Measurements from ENCODE around the gene SMPD3. TPM values are rescaled to one million over a fixed set of nuclear protein-coding genes. Genes with fewer than 3 reads are reported as not detected.

The SMPD3 gene
- total RNA-seq, 1 experiment from 2014 or later: 0.17 TPM

DNA sequence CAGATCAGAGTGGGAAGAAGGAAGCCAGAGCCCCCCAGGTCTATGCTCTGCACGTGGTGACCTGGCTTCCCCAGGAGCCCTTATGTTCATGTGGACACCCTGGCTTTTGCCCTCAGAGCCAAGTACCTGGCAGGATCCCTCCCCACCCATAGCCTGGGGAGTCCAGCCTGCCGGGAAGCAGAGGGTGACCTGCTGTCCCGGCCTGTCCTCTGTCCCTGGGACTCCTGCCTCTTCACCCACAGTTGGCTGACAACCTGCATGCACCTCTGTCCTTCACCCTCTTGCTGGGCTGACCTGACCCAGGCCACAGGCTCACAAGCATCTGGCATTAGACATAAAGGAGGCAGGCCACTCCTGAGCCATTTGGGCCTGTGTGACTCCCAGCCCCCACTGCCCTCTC, 60.2 kb downstream of the SMPD3 start:
- no peaks in the 10 kb centered on the region for H3K27me3 ChIP-seq (replicated peaks; ENCODE audit: insufficient read depth, low read depth, low read length, poor library complexity)
- H3K4me3 ChIP-seq (ENCODE audit: low read depth, low read length, poor library complexity, severe bottlenecking): no peak overlapping the region
- POLR2A ChIA-PET (ENCODE audit: low non-redundant PET): no interaction called here
- intact Hi-C loops (cut with micrococcal nuclease; ENCODE audit: unreplicated experiment): no loop called here
- H3K9me3 ChIP-seq (ENCODE audit: low read depth, low read length, poor library complexity, severe bottlenecking): no peaks in the 10 kb centered on the region
- TF ChIP-seq, protein P1, sequence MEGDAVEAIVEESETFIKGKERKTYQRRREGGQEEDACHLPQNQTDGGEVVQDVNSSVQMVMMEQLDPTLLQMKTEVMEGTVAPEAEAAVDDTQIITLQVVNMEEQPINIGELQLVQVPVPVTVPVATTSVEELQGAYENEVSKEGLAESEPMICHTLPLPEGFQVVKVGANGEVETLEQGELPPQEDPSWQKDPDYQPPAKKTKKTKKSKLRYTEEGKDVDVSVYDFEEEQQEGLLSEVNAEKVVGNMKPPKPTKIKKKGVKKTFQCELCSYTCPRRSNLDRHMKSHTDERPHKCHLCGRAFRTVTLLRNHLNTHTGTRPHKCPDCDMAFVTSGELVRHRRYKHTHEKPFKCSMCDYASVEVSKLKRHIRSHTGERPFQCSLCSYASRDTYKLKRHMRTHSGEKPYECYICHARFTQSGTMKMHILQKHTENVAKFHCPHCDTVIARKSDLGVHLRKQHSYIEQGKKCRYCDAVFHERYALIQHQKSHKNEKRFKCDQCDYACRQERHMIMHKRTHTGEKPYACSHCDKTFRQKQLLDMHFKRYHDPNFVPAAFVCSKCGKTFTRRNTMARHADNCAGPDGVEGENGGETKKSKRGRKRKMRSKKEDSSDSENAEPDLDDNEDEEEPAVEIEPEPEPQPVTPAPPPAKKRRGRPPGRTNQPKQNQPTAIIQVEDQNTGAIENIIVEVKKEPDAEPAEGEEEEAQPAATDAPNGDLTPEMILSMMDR (conservative IDR thresholded peaks at IDR 0.05; ENCODE audit: low read depth, low read length): no peak
- no peak for TF ChIP-seq EZH2 (IDR thresholded peaks at IDR 0.05; ENCODE audit: borderline replicate concordance, low read depth, low read length, poor library complexity, severe bottlenecking)
- BruUV-seq (replicated peaks): no TSS peak
- no peak for DNase-seq (ENCODE audit: low spot score)
- H3K27ac ChIP-seq (ENCODE audit: low read depth, low read length, poor library complexity, severe bottlenecking): no peak overlapping the region
- no peaks in the 10 kb centered on the region for H3K36me3 ChIP-seq (ENCODE audit: insufficient read depth, low read length, poor library complexity, severe bottlenecking)
- CTCF ChIA-PET: no interaction called here
- H3K4me1 ChIP-seq (ENCODE audit: insufficient read depth, low read length, poor library complexity, severe bottlenecking): no peaks in the 10 kb centered on the region

DNA sequence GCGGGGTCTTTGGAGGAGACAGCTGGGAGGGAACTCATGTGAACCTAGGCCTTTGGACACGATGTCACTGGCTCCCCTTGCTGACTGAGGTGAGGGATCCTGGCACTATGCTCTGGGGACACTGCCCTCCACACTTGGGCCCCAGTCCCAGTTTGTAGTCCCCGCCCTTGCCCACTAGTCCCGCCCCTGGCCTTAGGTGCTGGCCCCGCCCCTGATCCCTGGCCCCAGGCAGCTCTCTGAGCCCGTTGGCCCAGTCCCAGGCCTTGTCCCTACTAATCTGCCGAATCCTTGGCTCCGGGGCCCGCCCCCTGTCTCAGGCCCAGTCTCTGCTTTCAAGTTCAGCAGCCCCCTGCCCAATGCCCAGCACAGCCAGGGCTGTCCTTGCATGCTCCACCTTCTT, 61.0 kb downstream of the SMPD3 start:
- no peaks in the 10 kb centered on the region for H3K4me1 ChIP-seq (ENCODE audit: insufficient read depth, low read length, poor library complexity, severe bottlenecking)
- CTCF ChIA-PET: no interaction called here
- H3K9me3 ChIP-seq (ENCODE audit: low read depth, low read length, poor library complexity, severe bottlenecking): no peaks in the 10 kb centered on the region
- no TSS peak for BruUV-seq (replicated peaks)
- no peaks in the 10 kb centered on the region for H3K27me3 ChIP-seq (replicated peaks; ENCODE audit: insufficient read depth, low read depth, low read length, poor library complexity)
- no peak for TF ChIP-seq EZH2 (IDR thresholded peaks at IDR 0.05; ENCODE audit: borderline replicate concordance, low read depth, low read length, poor library complexity, severe bottlenecking)
- H3K4me3 ChIP-seq (ENCODE audit: low read depth, low read length, poor library complexity, severe bottlenecking): no peak overlapping the region
- POLR2A ChIA-PET (ENCODE audit: low non-redundant PET): no interaction called here
- intact Hi-C loops (cut with micrococcal nuclease; ENCODE audit: unreplicated experiment): no loop called here
- no peak overlapping the region for H3K27ac ChIP-seq (ENCODE audit: low read depth, low read length, poor library complexity, severe bottlenecking)
- no peaks in the 10 kb centered on the region for H3K36me3 ChIP-seq (ENCODE audit: insufficient read depth, low read length, poor library complexity, severe bottlenecking)
- DNase-seq (ENCODE audit: low spot score): no peak

DNA sequence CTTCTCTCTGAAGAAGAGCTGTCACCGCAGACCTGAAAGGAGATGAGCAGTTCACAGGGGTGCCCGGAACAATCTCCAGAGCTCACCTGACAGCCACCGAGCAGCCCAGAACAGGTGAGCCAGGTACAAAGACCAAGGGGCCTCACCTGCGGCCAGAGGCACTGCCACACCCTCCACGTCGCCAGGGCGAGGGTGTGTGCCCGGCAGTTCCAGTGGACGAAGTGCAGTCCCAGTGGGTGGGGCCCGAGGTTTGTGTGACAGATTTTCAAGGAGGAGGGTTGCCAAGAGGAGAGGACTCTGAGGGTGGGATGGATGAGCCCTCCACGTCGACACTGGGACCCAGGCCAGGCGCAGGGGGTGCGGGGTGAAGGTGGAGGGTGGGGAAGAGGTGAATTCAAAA, 61.7 kb downstream of the SMPD3 start:
- CTCF ChIA-PET: no interaction called here
- no peaks in the 10 kb centered on the region for H3K4me1 ChIP-seq (ENCODE audit: insufficient read depth, low read length, poor library complexity, severe bottlenecking)
- POLR2A ChIA-PET (ENCODE audit: low non-redundant PET): no interaction called here
- no peak overlapping the region for H3K4me3 ChIP-seq (ENCODE audit: low read depth, low read length, poor library complexity, severe bottlenecking)
- no peaks in the 10 kb centered on the region for H3K9me3 ChIP-seq (ENCODE audit: low read depth, low read length, poor library complexity, severe bottlenecking)
- no peaks in the 10 kb centered on the region for H3K27me3 ChIP-seq (replicated peaks; ENCODE audit: insufficient read depth, low read depth, low read length, poor library complexity)
- intact Hi-C loops (cut with micrococcal nuclease; ENCODE audit: unreplicated experiment): no loop called here
- DNase-seq (ENCODE audit: low spot score): no peak
- BruUV-seq (replicated peaks): no TSS peak
- no peak overlapping the region for H3K27ac ChIP-seq (ENCODE audit: low read depth, low read length, poor library complexity, severe bottlenecking)
- H3K36me3 ChIP-seq (ENCODE audit: insufficient read depth, low read length, poor library complexity, severe bottlenecking): no peaks in the 10 kb centered on the region
- TF ChIP-seq, protein P1 (conservative IDR thresholded peaks at IDR 0.05; ENCODE audit: low read depth, low read length): no peak
- TF ChIP-seq EZH2 (IDR thresholded peaks at IDR 0.05; ENCODE audit: borderline replicate concordance, low read depth, low read length, poor library complexity, severe bottlenecking): no peak

DNA sequence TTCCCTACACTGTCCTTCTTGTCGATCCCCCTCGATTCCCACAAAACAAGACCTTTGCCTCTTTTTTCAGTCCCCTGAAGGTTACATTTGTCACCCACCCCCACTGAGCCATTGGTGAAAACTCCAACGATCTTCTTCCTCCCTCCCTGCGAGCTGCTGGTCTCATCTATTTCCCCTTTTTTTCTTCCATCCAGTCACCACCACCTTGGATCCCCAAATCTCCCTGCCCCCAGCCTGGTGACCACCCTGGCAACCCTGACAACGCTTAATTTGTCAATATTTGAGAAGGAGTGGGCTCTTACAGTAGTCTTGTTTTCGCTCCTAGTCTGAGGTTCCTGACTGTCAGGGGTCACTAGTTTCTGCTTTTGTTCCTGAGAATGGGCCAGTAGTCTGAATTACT, 62.9 kb downstream of the SMPD3 start:
- DNase-seq (ENCODE audit: low spot score): no peak
- ChIA-PET CTCF (interaction anchor here (0.7 kb wide), 1 partner anchor 13 kb away, joined by 5 read pairs; no protein-coding TSS in a partner anchor), POLR2A (ENCODE audit: low non-redundant PET) (no interaction called here)
- Histone ChIP-seq H3K27me3 (replicated peaks; ENCODE audit: insufficient read depth, low read depth, low read length, poor library complexity) (no peaks in the 10 kb centered on the region), H3K36me3 (ENCODE audit: insufficient read depth, low read length, poor library complexity, severe bottlenecking) (no peaks in the 10 kb centered on the region), H3K4me1 (ENCODE audit: insufficient read depth, low read length, poor library complexity, severe bottlenecking) (no peaks in the 10 kb centered on the region), H3K27ac (ENCODE audit: low read depth, low read length, poor library complexity, severe bottlenecking) (no peak overlapping the region), H3K4me3 (ENCODE audit: low read depth, low read length, poor library complexity, severe bottlenecking) (no peak overlapping the region), H3K9me3 (ENCODE audit: low read depth, low read length, poor library complexity, severe bottlenecking) (no peaks in the 10 kb centered on the region)
- no TSS peak for BruUV-seq (replicated peaks)
- intact Hi-C loops (cut with micrococcal nuclease; ENCODE audit: unreplicated experiment): no loop called here
- no peak for TF ChIP-seq EZH2 (IDR thresholded peaks at IDR 0.05; ENCODE audit: borderline replicate concordance, low read depth, low read length, poor library complexity, severe bottlenecking)
